ENCODE data around the gene EYS.

DNA sequence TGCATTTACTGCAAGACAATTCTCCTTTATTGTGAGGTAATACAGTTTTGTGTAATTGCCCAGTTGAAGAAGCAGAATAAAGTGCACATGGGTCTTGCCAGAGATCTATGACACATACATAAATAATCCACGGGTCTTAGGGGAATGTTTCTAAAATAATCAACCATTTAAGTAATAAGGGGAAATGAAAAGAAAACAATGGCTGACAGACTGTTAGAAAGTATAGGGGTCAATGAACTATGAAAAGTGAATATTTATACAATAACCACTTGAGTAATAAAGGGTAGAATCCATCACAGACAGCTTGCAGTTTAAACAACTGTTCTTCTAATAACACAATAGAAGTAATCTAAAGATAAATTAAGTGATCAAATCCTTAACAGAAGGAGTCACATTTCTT, 477.2 kb downstream of the EYS start:
- TF ChIP-seq, protein P1, sequence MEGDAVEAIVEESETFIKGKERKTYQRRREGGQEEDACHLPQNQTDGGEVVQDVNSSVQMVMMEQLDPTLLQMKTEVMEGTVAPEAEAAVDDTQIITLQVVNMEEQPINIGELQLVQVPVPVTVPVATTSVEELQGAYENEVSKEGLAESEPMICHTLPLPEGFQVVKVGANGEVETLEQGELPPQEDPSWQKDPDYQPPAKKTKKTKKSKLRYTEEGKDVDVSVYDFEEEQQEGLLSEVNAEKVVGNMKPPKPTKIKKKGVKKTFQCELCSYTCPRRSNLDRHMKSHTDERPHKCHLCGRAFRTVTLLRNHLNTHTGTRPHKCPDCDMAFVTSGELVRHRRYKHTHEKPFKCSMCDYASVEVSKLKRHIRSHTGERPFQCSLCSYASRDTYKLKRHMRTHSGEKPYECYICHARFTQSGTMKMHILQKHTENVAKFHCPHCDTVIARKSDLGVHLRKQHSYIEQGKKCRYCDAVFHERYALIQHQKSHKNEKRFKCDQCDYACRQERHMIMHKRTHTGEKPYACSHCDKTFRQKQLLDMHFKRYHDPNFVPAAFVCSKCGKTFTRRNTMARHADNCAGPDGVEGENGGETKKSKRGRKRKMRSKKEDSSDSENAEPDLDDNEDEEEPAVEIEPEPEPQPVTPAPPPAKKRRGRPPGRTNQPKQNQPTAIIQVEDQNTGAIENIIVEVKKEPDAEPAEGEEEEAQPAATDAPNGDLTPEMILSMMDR (IDR thresholded peaks at IDR 0.05; ENCODE audit: low read length), result no peak
- TF ChIP-seq EZH2phosphoT487 (IDR thresholded peaks at IDR 0.05; ENCODE audit: low read length), result no peak

Measured in MM.1S (cell line).